Hepatocyte (in vitro differentiated cells): ENCODE results near the gene LRGUK.

Experiments used
- CTCF ChIP-seq: fragments of 200-600 bp; sonication (generic); IDR thresholded peaks from 2 replicates; pipeline ENCODE4 v1.5.1; 2016; ENCODE audit warnings: antibody characterized with exemption, mild to moderate bottlenecking; ENCODE audit not compliant: poor library complexity
- EZH2 ChIP-seq: fragments of 200-600 bp; sonication (generic); IDR thresholded peaks from 2 replicates; pipeline ENCODE4 v1.6.1; 2016; ENCODE audit warnings: antibody characterized with exemption, mild to moderate bottlenecking, borderline replicate concordance
- EZH2phosphoT487 ChIP-seq: fragments of 200-600 bp; sonication (generic); IDR thresholded peaks from one replicate; pipeline ENCODE4 v1.6.1; 2018; ENCODE audit warnings: antibody characterized with exemption, mild to moderate bottlenecking, low read depth, moderate library complexity; ENCODE audit not compliant: unreplicated experiment, severe bottlenecking

- TF ChIP-seq CTCF, result no peak
- no peak for TF ChIP-seq EZH2
- no peak for TF ChIP-seq EZH2phosphoT487
Observed at GRCh38 chr7:134182078-134182477, 54.9 kb downstream of the LRGUK start.
